ENCODE results near the gene HSD17B1.
"Not testable (repeated sequence)": the region's sequence is repeated elsewhere in the genome, so short reads cannot be mapped to it uniquely, and the experiment has no call there.

Gene HSD17B1

DNA sequence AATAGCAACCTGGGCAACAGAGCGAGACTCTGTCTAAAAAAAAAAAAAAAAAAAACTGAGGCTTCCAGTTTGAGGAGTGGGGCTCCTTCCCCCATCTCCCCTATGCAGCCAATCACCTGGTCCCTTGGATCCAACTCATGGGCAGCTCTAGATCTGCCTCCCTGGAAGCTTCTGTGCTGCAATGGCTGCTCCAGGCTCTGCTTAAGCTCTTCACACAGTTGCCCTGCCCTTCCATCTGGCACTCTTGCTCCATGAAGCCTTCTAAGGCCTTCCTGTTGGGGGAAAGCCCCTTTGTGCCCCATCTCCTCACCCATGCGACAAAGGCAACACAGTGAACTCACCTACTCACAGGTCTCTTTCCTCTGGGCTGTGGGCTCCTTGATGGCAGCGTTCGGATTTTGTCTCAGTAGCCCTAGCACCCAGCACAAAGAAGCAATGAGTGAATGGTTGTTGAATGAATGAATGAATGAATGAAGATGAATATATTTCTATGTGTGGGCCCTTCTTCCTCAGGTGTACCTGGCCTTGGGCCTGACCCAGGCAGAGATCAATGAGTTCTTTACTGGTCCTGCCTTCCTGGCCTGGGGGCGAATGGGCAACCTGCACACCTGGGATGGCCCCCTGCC is 14.8 kb upstream of the HSD17B1 start:
- in situ Hi-C loops (cut with MboI; ENCODE audit: low sequenced_read_pairs, unreplicated experiment), result no loop called here
- DNase-seq (ENCODE audit: low spot score), result no peak

DNA sequence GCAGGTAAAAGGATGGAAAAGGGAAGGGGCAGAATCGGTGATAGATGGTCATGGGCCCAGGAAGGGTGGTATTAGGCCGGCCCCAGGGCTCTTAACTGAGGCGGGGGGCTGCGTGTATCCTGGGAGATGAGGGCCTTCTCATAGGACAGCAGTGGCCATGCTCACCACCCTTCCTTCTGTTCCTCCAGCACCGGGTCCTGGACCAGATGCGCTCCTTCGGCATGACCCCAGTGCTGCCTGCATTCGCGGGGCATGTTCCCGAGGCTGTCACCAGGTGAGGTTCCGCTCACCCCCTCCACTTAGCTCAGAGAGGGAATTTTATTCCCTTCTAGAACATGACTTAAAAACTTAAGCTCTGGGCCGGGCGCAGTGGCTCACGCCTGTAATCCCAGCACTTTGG is 14.2 kb upstream of the HSD17B1 start:
- in situ Hi-C loops (cut with MboI; ENCODE audit: low sequenced_read_pairs, unreplicated experiment), result no loop called here
- TF ChIP-seq, protein P1, sequence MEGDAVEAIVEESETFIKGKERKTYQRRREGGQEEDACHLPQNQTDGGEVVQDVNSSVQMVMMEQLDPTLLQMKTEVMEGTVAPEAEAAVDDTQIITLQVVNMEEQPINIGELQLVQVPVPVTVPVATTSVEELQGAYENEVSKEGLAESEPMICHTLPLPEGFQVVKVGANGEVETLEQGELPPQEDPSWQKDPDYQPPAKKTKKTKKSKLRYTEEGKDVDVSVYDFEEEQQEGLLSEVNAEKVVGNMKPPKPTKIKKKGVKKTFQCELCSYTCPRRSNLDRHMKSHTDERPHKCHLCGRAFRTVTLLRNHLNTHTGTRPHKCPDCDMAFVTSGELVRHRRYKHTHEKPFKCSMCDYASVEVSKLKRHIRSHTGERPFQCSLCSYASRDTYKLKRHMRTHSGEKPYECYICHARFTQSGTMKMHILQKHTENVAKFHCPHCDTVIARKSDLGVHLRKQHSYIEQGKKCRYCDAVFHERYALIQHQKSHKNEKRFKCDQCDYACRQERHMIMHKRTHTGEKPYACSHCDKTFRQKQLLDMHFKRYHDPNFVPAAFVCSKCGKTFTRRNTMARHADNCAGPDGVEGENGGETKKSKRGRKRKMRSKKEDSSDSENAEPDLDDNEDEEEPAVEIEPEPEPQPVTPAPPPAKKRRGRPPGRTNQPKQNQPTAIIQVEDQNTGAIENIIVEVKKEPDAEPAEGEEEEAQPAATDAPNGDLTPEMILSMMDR (IDR thresholded peaks at IDR 0.05; ENCODE audit: borderline replicate concordance, control extremely low read depth, extremely low read depth, insufficient read depth, missing control alignments), result no peak
- no peak for DNase-seq (ENCODE audit: low spot score)

More for the DNA sequence above, 14.8 kb upstream of the HSD17B1 start:
- TF ChIP-seq, protein P1 (IDR thresholded peaks at IDR 0.05; ENCODE audit: borderline replicate concordance, control extremely low read depth, extremely low read depth, insufficient read depth, missing control alignments), result no peak

DNA sequence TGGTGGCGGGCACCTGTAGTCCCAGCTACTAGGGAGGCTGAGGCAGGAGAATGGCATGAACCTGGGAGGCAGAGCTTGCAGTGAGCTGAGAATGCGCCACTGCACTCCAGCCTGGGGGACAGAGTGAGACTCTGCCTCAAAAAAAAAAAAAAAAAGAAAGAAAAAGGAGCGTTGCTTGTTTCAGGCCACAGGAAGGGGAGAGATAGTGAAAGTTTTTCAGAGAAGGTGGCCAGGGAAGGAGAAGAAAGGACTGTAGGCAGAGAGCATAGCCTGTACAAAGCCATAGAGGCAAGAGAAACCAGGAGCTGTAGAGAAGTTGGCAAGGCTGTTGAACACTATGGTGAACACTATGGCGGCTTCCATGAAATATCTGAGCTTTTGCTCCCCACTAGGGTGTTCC is 12.2 kb upstream of the HSD17B1 start:
- DNase-seq (ENCODE audit: low spot score); in situ Hi-C loops (cut with MboI; ENCODE audit: low sequenced_read_pairs, unreplicated experiment): not testable (repeated sequence)

DNA sequence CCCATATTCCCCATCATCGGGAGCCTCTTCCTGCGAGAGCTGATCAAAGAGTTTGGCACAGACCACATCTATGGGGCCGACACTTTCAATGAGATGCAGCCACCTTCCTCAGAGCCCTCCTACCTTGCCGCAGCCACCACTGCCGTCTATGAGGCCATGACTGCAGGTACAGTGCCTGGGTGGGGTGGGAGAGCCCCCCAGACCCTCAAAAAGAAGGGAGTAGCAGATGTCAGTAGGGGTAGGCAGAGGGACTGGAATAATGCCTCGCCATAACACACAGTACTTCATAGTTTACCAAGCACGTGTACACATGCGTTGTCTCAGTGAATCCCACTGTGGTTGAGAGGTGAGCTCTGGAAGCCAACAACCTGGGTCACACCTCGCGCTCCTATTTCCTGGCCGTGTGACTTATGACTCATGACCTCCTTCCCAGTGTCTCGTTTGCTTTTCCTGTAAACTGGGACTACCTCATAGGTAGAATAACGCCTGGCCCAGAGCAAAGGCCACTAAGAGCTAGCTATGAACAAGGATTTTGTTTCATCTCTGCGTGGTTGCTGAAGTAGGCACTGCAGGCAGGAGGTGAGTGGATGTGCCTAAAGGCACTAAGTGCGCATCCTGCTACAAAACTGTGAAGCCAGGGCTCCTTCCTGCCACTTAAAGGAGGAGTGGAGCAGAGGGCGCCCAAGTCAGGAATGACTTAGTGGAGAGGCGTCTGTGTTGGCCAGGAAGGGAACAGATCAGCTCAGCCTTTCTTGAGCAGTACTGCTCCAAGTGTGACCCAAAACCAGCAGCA is 11.5 kb upstream of the HSD17B1 start:
- in situ Hi-C loops (cut with MboI; ENCODE audit: low sequenced_read_pairs, unreplicated experiment), result no loop called here
- no peak for DNase-seq (ENCODE audit: low spot score)
- TF ChIP-seq, protein P1 (IDR thresholded peaks at IDR 0.05; ENCODE audit: borderline replicate concordance, control extremely low read depth, extremely low read depth, insufficient read depth, missing control alignments), result no peak

DNA sequence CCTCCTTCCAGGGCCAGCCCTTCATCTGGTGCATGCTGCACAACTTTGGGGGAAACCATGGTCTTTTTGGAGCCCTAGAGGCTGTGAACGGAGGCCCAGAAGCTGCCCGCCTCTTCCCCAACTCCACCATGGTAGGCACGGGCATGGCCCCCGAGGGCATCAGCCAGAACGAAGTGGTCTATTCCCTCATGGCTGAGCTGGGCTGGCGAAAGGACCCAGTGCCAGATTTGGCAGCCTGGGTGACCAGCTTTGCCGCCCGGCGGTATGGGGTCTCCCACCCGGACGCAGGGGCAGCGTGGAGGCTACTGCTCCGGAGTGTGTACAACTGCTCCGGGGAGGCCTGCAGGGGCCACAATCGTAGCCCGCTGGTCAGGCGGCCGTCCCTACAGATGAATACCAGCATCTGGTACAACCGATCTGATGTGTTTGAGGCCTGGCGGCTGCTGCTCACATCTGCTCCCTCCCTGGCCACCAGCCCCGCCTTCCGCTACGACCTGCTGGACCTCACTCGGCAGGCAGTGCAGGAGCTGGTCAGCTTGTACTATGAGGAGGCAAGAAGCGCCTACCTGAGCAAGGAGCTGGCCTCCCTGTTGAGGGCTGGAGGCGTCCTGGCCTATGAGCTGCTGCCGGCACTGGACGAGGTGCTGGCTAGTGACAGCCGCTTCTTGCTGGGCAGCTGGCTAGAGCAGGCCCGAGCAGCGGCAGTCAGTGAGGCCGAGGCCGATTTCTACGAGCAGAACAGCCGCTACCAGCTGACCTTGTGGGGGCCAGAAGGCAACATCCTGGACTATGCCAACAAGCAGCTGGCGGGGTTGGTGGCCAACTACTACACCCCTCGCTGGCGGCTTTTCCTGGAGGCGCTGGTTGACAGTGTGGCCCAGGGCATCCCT is 9.3 kb upstream of the HSD17B1 start:
- TF ChIP-seq, protein P1 (IDR thresholded peaks at IDR 0.05; ENCODE audit: borderline replicate concordance, control extremely low read depth, extremely low read depth, insufficient read depth, missing control alignments), result no peak
- DNase-seq (ENCODE audit: low spot score), result no peak
- in situ Hi-C loops (cut with MboI; ENCODE audit: low sequenced_read_pairs, unreplicated experiment), result no loop called here

DNA sequence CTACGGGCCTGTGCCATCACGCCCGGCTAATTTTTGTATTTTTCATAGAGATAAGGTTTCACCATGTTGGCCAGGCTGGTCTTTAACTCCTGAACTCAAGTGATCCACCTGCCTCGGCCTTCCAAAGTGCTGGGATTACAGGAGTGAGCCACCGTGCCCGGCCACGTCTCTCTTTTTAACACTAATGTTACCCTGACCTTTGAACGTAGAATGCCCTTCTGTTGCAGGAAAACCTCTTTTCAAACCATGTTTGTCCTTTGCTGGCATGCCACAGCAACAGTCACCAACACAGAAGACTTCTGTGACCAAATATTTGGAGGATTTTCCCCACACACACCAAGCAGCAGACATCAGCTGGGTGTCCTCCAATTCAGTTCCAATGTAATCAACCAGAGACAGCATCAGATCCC is 7.8 kb upstream of the HSD17B1 start:
- in situ Hi-C loops (cut with MboI; ENCODE audit: low sequenced_read_pairs, unreplicated experiment), result no loop called here
- TF ChIP-seq, protein P1 (IDR thresholded peaks at IDR 0.05; ENCODE audit: borderline replicate concordance, control extremely low read depth, extremely low read depth, insufficient read depth, missing control alignments), result no peak
- no peak for DNase-seq (ENCODE audit: low spot score)

DNA sequence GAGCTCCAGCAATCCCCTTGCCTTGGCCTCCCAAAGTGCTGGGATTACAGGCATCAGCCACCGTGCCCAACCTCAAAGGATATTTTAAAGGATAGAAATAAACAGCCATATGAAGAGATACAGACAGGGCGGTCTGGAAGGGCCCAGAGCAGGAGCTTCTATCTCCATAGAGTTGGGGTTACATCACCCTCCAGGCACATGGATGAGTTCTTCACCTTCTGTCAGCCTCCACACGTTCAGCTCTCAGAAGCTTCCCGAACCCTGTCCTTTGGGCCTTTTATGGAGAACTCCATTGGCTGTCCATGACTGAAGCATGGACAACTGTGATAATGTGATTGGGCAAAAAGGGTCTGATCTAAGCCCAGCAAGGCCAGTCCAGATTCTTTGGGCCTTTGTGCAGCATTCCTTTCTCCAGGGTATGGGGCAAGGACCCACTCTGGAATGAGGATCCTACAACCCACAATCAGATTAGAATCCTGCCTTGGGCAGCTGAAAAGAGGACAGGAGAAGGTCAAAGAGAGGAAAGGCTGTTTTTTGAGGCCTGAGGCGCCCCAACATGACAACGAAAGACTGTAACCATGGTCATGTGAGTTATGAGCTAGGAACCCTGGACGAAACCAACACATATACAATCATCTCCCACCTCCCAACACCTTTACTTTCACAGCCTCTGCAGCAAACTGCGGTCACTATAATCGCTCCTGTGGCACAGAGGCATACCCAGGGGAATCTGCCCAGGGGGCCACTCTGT is 6.8 kb upstream of the HSD17B1 start:
- DNase-seq (ENCODE audit: low spot score); in situ Hi-C loops (cut with MboI; ENCODE audit: low sequenced_read_pairs, unreplicated experiment): not testable (repeated sequence)
